Skeletal muscle satellite cell (primary cell): ENCODE data around the gene TTC7B.

ENCODE experiments used
- H3K27me3 ChIP-seq: 2 replicates; pipeline ENCODE4 v1.7.0; 2013; ENCODE audit warnings: low read length; ENCODE audit not compliant: control insufficient read depth, insufficient read depth
- H3K36me3 ChIP-seq: 2 replicates; pipeline ENCODE4 v1.7.0; 2013; ENCODE audit warnings: mild to moderate bottlenecking, control low read depth, low read length; ENCODE audit not compliant: insufficient read depth
- H3K4me1 ChIP-seq: 2 replicates; pipeline ENCODE4 v1.7.0; 2013; ENCODE audit warnings: low read length; ENCODE audit not compliant: control insufficient read depth, insufficient read depth
- H3K4me2 ChIP-seq: 2 replicates; pipeline ENCODE4 v1.7.0; 2013; ENCODE audit warnings: mild to moderate bottlenecking, low read length
- H3K4me3 ChIP-seq: 2 replicates; pipeline ENCODE4 v1.7.0; 2013; ENCODE audit warnings: low read length
- H3K9ac ChIP-seq: 2 replicates; pipeline ENCODE4 v1.7.0; 2013; ENCODE audit warnings: mild to moderate bottlenecking, low read depth, low read length, moderate library complexity
- H3K9me3 ChIP-seq: replicated peaks from 2 replicates; pipeline ENCODE4 v1.7.0; 2013; ENCODE audit warnings: mild to moderate bottlenecking, control low read depth, low read length

Gene TTC7B

GRCh38 chr14:90547968-90548367 is 268.3 kb downstream of the TTC7B start:
- Histone ChIP-seq H3K4me2 (no peak overlapping the region), H3K36me3 (no peaks in the 10 kb centered on the region), H3K27me3 (no peaks in the 10 kb centered on the region), H3K9ac (no peak overlapping the region), H3K9me3 (no peaks in the 10 kb centered on the region), H3K4me1 (no peaks in the 10 kb centered on the region), H3K4me3 (no peak overlapping the region)

GRCh38 chr14:90547250-90547649 is 269.0 kb downstream of the TTC7B start:
- Histone ChIP-seq H3K9me3 (no peaks in the 10 kb centered on the region), H3K27me3 (no peaks in the 10 kb centered on the region), H3K9ac (no peak overlapping the region), H3K4me3 (no peak overlapping the region), H3K36me3 (no peaks in the 10 kb centered on the region), H3K4me1 (no peaks in the 10 kb centered on the region), H3K4me2 (no peak overlapping the region)

GRCh38 chr14:90546767-90547166 is 269.5 kb downstream of the TTC7B start:
- no peaks in the 10 kb centered on the region for H3K36me3 ChIP-seq
- H3K9me3 ChIP-seq, result no peaks in the 10 kb centered on the region
- H3K4me3 ChIP-seq, result no peak overlapping the region

GRCh38 chr14:90545966-90546751 is 270.1 kb downstream of the TTC7B start:
- Histone ChIP-seq H3K4me3 (no peak overlapping the region), H3K4me2 (no peak overlapping the region), H3K9me3 (no peaks in the 10 kb centered on the region), H3K27me3 (no peaks in the 10 kb centered on the region), H3K4me1 (no peaks in the 10 kb centered on the region), H3K9ac (no peak overlapping the region), H3K36me3 (no peaks in the 10 kb centered on the region)

More at GRCh38 chr14:90546767-90547166, 269.5 kb downstream of the TTC7B start:
- H3K9ac ChIP-seq, result no peak overlapping the region
- no peak overlapping the region for H3K4me2 ChIP-seq
- no peaks in the 10 kb centered on the region for H3K27me3 ChIP-seq
- no peaks in the 10 kb centered on the region for H3K4me1 ChIP-seq

- H3K36me3 ChIP-seq, result no peaks in the 10 kb centered on the region
- no peaks in the 10 kb centered on the region for H3K27me3 ChIP-seq
- H3K4me2 ChIP-seq, result no peak overlapping the region
- no peak overlapping the region for H3K9ac ChIP-seq
- H3K4me3 ChIP-seq, result no peak overlapping the region
- H3K4me1 ChIP-seq, result no peaks in the 10 kb centered on the region
- no peaks in the 10 kb centered on the region for H3K9me3 ChIP-seq
Measured at GRCh38 chr14:90545382-90545781, 270.8 kb downstream of the TTC7B start.

GRCh38 chr14:90544971-90545370 is 271.3 kb downstream of the TTC7B start:
- H3K4me2 ChIP-seq, result no peak overlapping the region
- H3K9ac ChIP-seq, result no peak overlapping the region
- H3K27me3 ChIP-seq, result no peaks in the 10 kb centered on the region
- H3K4me3 ChIP-seq, result no peak overlapping the region
- H3K4me1 ChIP-seq, result no peaks in the 10 kb centered on the region
- no peaks in the 10 kb centered on the region for H3K9me3 ChIP-seq
- H3K36me3 ChIP-seq, result no peaks in the 10 kb centered on the region

GRCh38 chr14:90544566-90544965 is 271.7 kb downstream of the TTC7B start:
- H3K9me3 ChIP-seq, result no peaks in the 10 kb centered on the region
- no peaks in the 10 kb centered on the region for H3K36me3 ChIP-seq
- H3K27me3 ChIP-seq, result no peaks in the 10 kb centered on the region
- no peaks in the 10 kb centered on the region for H3K4me1 ChIP-seq
- no peak overlapping the region for H3K4me2 ChIP-seq
- H3K9ac ChIP-seq, result no peak overlapping the region
- no peak overlapping the region for H3K4me3 ChIP-seq

GRCh38 chr14:90543876-90544275 is 272.4 kb downstream of the TTC7B start:
- H3K4me3 ChIP-seq, result no peak overlapping the region
- no peak overlapping the region for H3K4me2 ChIP-seq
- H3K9me3 ChIP-seq, result no peaks in the 10 kb centered on the region
- H3K36me3 ChIP-seq, result no peaks in the 10 kb centered on the region
- H3K4me1 ChIP-seq, result no peaks in the 10 kb centered on the region
- H3K27me3 ChIP-seq, result no peaks in the 10 kb centered on the region
- no peak overlapping the region for H3K9ac ChIP-seq

- H3K4me3 ChIP-seq, result no peak overlapping the region
- no peaks in the 10 kb centered on the region for H3K36me3 ChIP-seq
- H3K9ac ChIP-seq, result no peak overlapping the region
- no peaks in the 10 kb centered on the region for H3K27me3 ChIP-seq
- H3K4me1 ChIP-seq, result no peaks in the 10 kb centered on the region
- H3K4me2 ChIP-seq, result no peak overlapping the region
- H3K9me3 ChIP-seq, result no peaks in the 10 kb centered on the region
Measured at GRCh38 chr14:90541076-90541634, 275.1 kb downstream of the TTC7B start.

GRCh38 chr14:90540437-90540836 is 275.8 kb downstream of the TTC7B start:
- Histone ChIP-seq H3K4me2 (no peak overlapping the region), H3K4me1 (no peaks in the 10 kb centered on the region), H3K9me3 (no peaks in the 10 kb centered on the region), H3K36me3 (no peaks in the 10 kb centered on the region), H3K27me3 (no peaks in the 10 kb centered on the region), H3K9ac (no peak overlapping the region), H3K4me3 (no peak overlapping the region)

GRCh38 chr14:90539996-90540395 is 276.2 kb downstream of the TTC7B start:
- H3K36me3 ChIP-seq, result no peaks in the 10 kb centered on the region
- H3K4me2 ChIP-seq, result no peak overlapping the region
- no peaks in the 10 kb centered on the region for H3K4me1 ChIP-seq
- H3K4me3 ChIP-seq, result no peak overlapping the region
- H3K9ac ChIP-seq, result no peak overlapping the region
- no peaks in the 10 kb centered on the region for H3K9me3 ChIP-seq
- no peaks in the 10 kb centered on the region for H3K27me3 ChIP-seq

GRCh38 chr14:90539496-90539775 is 276.8 kb downstream of the TTC7B start:
- no peak overlapping the region for H3K4me2 ChIP-seq
- no peaks in the 10 kb centered on the region for H3K36me3 ChIP-seq
- H3K4me1 ChIP-seq, result peaks cover 2% of the 10 kb centered on the region
- H3K9me3 ChIP-seq, result no peaks in the 10 kb centered on the region
- no peaks in the 10 kb centered on the region for H3K27me3 ChIP-seq
- H3K4me3 ChIP-seq, result no peak overlapping the region
- no peak overlapping the region for H3K9ac ChIP-seq
